ENCODE measurements around the gene CATSPER3. TPM values are rescaled to one million over a fixed set of nuclear protein-coding genes. Genes with fewer than 3 reads are reported as not detected.
A peak's percentile ranks its signal among the peaks of the same experiment; 100 is the strongest.

CATSPER3 gene
- total and polyA plus RNA-seq, 2 of the 8 experiments (the other 6 are each of a cell fraction or from before 2014, with no cell fraction given), result 0.62 TPM; not detected in 1

GRCh38 chr5:135036405-135036804, 68.7 kb downstream of the CATSPER3 start:
- no peak overlapping the region for H3K4me2 ChIP-seq (ENCODE audit: insufficient read depth in 1 of 2, low read depth in 2 of 2, low read length in 2 of 2)
- H2BK12ac ChIP-seq (ENCODE audit: low read depth, low read length), result no peak overlapping the region
- no peak overlapping the region for H3K23ac ChIP-seq (ENCODE audit: insufficient read length)
- peaks cover 38 to 52% of the 10 kb centered on the region in 2 experiments for H4K20me1 ChIP-seq (replicated peaks in 1 of 2; ENCODE audit: control insufficient read depth in 1 of 2, insufficient read depth in 2 of 2, low read length in 2 of 2)
- no peak overlapping the region for H3K18ac ChIP-seq (ENCODE audit: extremely low read depth, low read length)
- H3K9ac ChIP-seq (replicated peaks in 1 of 4; ENCODE audit: extremely low read depth in 1 of 4, low read depth in 3 of 4, low read length in 3 of 4), result no peak overlapping the region
- no peak overlapping the region for H2BK120ac ChIP-seq (replicated peaks; ENCODE audit: low read depth, low read length)
- ChIA-PET CTCF (ENCODE audit: partially characterized antibody) (interaction anchor here (0.7 to 2.6 kb wide), 8 partner anchors 9 to 151 kb away, joined by 3 to 10 read pairs (median 4); no protein-coding TSS in a partner anchor), POLR2A (ENCODE audit: partially characterized antibody) (no interaction called here)
- H2AK5ac ChIP-seq (ENCODE audit: low read depth, low read length), result 0 out of 2 replicates have a peak overlapping the region, but pooled peaks have one; percentile 18
- WGBS, 2 experiments (ENCODE audit: extremely low coverage in 1 of 2, insufficient coverage in 1 of 2, insufficient read length in 1 of 2, insufficient replicate concordance in 2 of 2, low coverage in 1 of 2, low lambda C conversion rate in 2 of 2, missing lambda C conversion rate in 1 of 2), result 42% methylated on average over 4 of the region's 4 CpGs; no CpG with 5 or more reads in 1 of the 2 experiments
- H3K4ac ChIP-seq (replicated peaks; ENCODE audit: insufficient read length, low read depth, low read length), result no peak overlapping the region
- peaks cover 0 to 9% (median 0%) of the 10 kb centered on the region in 4 experiments; a peak in 1 of 8 replicates for H3K36me3 ChIP-seq (ENCODE audit: control insufficient read depth in 2 of 4, insufficient read depth in 4 of 4, low read length in 3 of 4)
- H2BK5ac ChIP-seq (ENCODE audit: low read depth, low read length), result no peak overlapping the region
- H3K79me1 ChIP-seq (ENCODE audit: low read depth, low read length), result 0 out of 2 replicates have a peak, but pooled peaks cover 2% of the 10 kb centered on the region
- no peak overlapping the region for H2BK20ac ChIP-seq (ENCODE audit: low read length)
- no peak overlapping the region for H3K56ac ChIP-seq (replicated peaks; ENCODE audit: insufficient read length, low read depth, low read length)
- H3K9me3 ChIP-seq (ENCODE audit: insufficient read depth in 2 of 2, low read depth in 1 of 2, low read length in 1 of 2), result no peaks in the 10 kb centered on the region
- H4K8ac ChIP-seq (ENCODE audit: extremely low read depth, insufficient read depth, low read length), result no peak overlapping the region
- no peaks in the 10 kb centered on the region for H3K79me2 ChIP-seq (ENCODE audit: control insufficient read depth in 1 of 2, insufficient read depth in 2 of 2, low read length in 2 of 2)
- no peak overlapping the region for H4K91ac ChIP-seq (replicated peaks; ENCODE audit: insufficient read length, low read length)
- no peak overlapping the region for H4K5ac ChIP-seq (ENCODE audit: insufficient read length, low read depth, low read length)
- no peak overlapping the region for H2AFZ ChIP-seq (ENCODE audit: low read length)
- H3K27ac ChIP-seq (ENCODE audit: low read depth, low read length), result no peak overlapping the region
- H3K4me3 ChIP-seq (ENCODE audit: extremely low read depth in 1 of 4, insufficient read depth in 2 of 4, low read depth in 3 of 4, low read length in 4 of 4), result no peak overlapping the region
- no peak for DNase-seq (ENCODE audit: low read depth in 1 of 2, low spot score in 2 of 2)
- H2BK15ac ChIP-seq (ENCODE audit: low read length), result 0 out of 2 replicates have a peak overlapping the region, but pooled peaks have one; percentile 21
- no peak overlapping the region for H3K14ac ChIP-seq (ENCODE audit: insufficient read length)
- H3K27me3 ChIP-seq (replicated peaks in 1 of 4; ENCODE audit: control insufficient read depth in 3 of 4, extremely low read depth in 1 of 4, insufficient read depth in 3 of 4, low read length in 3 of 4), result peaks cover 94 to 99% (median 97%) of the 10 kb centered on the region in 4 experiments
- TF ChIP-seq KDM1A (IDR thresholded peaks at IDR 0.05; ENCODE audit: borderline replicate concordance, low read length), result no peak
- TF ChIP-seq RNF2 (IDR thresholded peaks at IDR 0.05; ENCODE audit: borderline replicate concordance, low read depth, low read length, missing control alignments, poor library complexity, severe bottlenecking), result peak; percentile 72
- H3K4me1 ChIP-seq (replicated peaks in 1 of 4; ENCODE audit: control insufficient read depth in 3 of 4, insufficient read depth in 4 of 4, low read length in 3 of 4), result peaks cover 3 to 36% (median 22%) of the 10 kb centered on the region in 4 experiments; a peak in 6 of 7 replicates
- H3K23me2 ChIP-seq (ENCODE audit: low read depth, low read length), result peaks cover 14% of the 10 kb centered on the region; the same call in 1 of the 2 replicates
- no peak for FAIRE-seq
